Ascending aorta (tissue), 2 donors: Measurements from ENCODE around the gene ATXN1. TPM values are rescaled to one million over a fixed set of nuclear protein-coding genes. Genes with fewer than 3 reads are reported as not detected.

Source experiments
- DNase-seq, 2 donors: peaks; one replicate each; pipeline ENCODE4 v3.0.0-alpha.2; 2019; ENCODE audit warnings: low spot score in 2 of 2
- H3K27ac ChIP-seq, 2 donors: fragments of 200-600 bp; sonication (generic); one replicate each; pipeline ENCODE4 v1.5.1; 2016 to 2017; ENCODE audit warnings: mild to moderate bottlenecking in 1 of 2
- H3K27me3 ChIP-seq: fragments of 200-600 bp; sonication (generic); one replicate; pipeline ENCODE4 v1.5.1; 2017
- H3K36me3 ChIP-seq, 2 donors: fragments of 200-600 bp; sonication (generic); one replicate each; pipeline ENCODE4 v1.5.1; 2016
- H3K4me1 ChIP-seq, 2 donors: fragments of 200-600 bp; sonication (generic); one replicate each; pipeline ENCODE4 v1.5.1; 2016 to 2017; ENCODE audit warnings: mild to moderate bottlenecking in 1 of 2
- H3K4me3 ChIP-seq, 2 donors: fragments of 200-600 bp; sonication (generic); one replicate each; pipeline ENCODE4 v1.5.1; 2016 to 2017; ENCODE audit warnings: mild to moderate bottlenecking in 1 of 2
- H3K9me3 ChIP-seq, 2 donors: fragments of 200-600 bp; sonication (generic); one replicate each; pipeline ENCODE4 v1.5.1; 2016
- CTCF ChIP-seq, 3 experiments: fragments of 200-600 bp in 2 of 3; fragments of 450-650 bp in 1 of 3; sonication (generic) in 2 of 3; IDR thresholded peaks; one replicate each; pipeline ENCODE4 v1.5.1; 2016 to 2019; ENCODE audit warnings: antibody characterized with exemption in 3 of 3, mild to moderate bottlenecking in 1 of 3, moderate library complexity in 1 of 3
- intact Hi-C: fragments of 100-400 bp; cut with DNase I; formaldehyde crosslinking; loops from one replicate; pipeline ENCODE4 v1.15.1; 2023
- total RNA-seq: library from RNA; depleted of rRNA; stranded (reverse); fragments of >200 nt; gene quantifications from one replicate; pipeline ENCODE4 v1.1.0, GENCODE V29; 2016

ATXN1 gene
- total RNA-seq, 1 donor from 2014 or later: 68.3 TPM

GRCh38 chr6:16375206-16375605 is 386.1 kb downstream of the ATXN1 start:
- Histone ChIP-seq H3K27me3 (no peaks in the 10 kb centered on the region), H3K36me3 (no peaks in the 10 kb centered on the region), H3K4me1 (peaks cover 0 to 4% of the 10 kb centered on the region in 2 donors), H3K9me3 (no peaks in the 10 kb centered on the region), H3K27ac (no peak overlapping the region), H3K4me3 (no peak overlapping the region)
- intact Hi-C loops: no loop called here
- DNase-seq: no peak
- no peak for TF ChIP-seq CTCF (IDR thresholded peaks at IDR 0.05)

GRCh38 chr6:16374461-16375200 is 386.6 kb downstream of the ATXN1 start:
- H3K27me3 ChIP-seq: no peaks in the 10 kb centered on the region
- H3K9me3 ChIP-seq: no peaks in the 10 kb centered on the region
- no peak overlapping the region for H3K4me3 ChIP-seq
- peaks cover 0 to 4% of the 10 kb centered on the region in 2 donors for H3K4me1 ChIP-seq
- TF ChIP-seq CTCF (IDR thresholded peaks at IDR 0.05): no peak
- no peak overlapping the region for H3K27ac ChIP-seq
- intact Hi-C loops: no loop called here
- DNase-seq: peak in 1 of 2 donors; percentile 54
- no peaks in the 10 kb centered on the region for H3K36me3 ChIP-seq

GRCh38 chr6:16374016-16374415 is 387.2 kb downstream of the ATXN1 start:
- Histone ChIP-seq H3K4me3 (no peak overlapping the region), H3K9me3 (no peaks in the 10 kb centered on the region), H3K4me1 (peaks cover 0 to 4% of the 10 kb centered on the region in 2 donors), H3K27ac (no peak overlapping the region), H3K27me3 (no peaks in the 10 kb centered on the region), H3K36me3 (no peaks in the 10 kb centered on the region)
- intact Hi-C loops: no loop called here
- DNase-seq: no peak
- TF ChIP-seq CTCF (IDR thresholded peaks at IDR 0.05): no peak

- Histone ChIP-seq H3K27me3 (no peaks in the 10 kb centered on the region), H3K36me3 (no peaks in the 10 kb centered on the region), H3K4me3 (no peak overlapping the region), H3K4me1 (no peaks in the 10 kb centered on the region), H3K9me3 (no peaks in the 10 kb centered on the region), H3K27ac (no peak overlapping the region)
- peak in 1 of 2 donors; percentile 15 for DNase-seq
- TF ChIP-seq CTCF (IDR thresholded peaks at IDR 0.05): no peak
- intact Hi-C loops: no loop called here
These were observed 389.1 kb downstream of the ATXN1 start for GRCh38 chr6:16372029-16372776.

- TF ChIP-seq CTCF (IDR thresholded peaks at IDR 0.05): no peak
- no peak for DNase-seq
- Histone ChIP-seq H3K36me3 (no peaks in the 10 kb centered on the region), H3K27me3 (no peaks in the 10 kb centered on the region), H3K9me3 (no peaks in the 10 kb centered on the region), H3K27ac (no peak overlapping the region), H3K4me1 (no peaks in the 10 kb centered on the region), H3K4me3 (no peak overlapping the region)
- intact Hi-C loops: no loop called here
These were observed 389.9 kb downstream of the ATXN1 start for GRCh38 chr6:16371401-16371800.
